ENCODE data around the gene REV3L. TPM values are rescaled to one million over a fixed set of nuclear protein-coding genes. Genes with fewer than 3 reads are reported as not detected.

The REV3L gene
- total and polyA plus RNA-seq, 9 of the 15 experiments (the other 6 are each of a cell fraction or from before 2014, with no cell fraction given), result 5.5 to 24.4 (median 14.4) TPM

- TF ChIP-seq ZNF584 (CRISPR knock-in tag; IDR thresholded peaks at IDR 0.05; ENCODE audit: low read depth), result no peak
- TF ChIP-seq CEBPB (tag; IDR thresholded peaks at IDR 0.05), result no peak
- no peak for TF ChIP-seq YY1 (IDR thresholded peaks at IDR 0.05; ENCODE audit: borderline replicate concordance in 1 of 3, control insufficient read depth in 1 of 3, extremely low read depth in 1 of 3, insufficient read depth in 3 of 3, insufficient read length in 1 of 3, insufficient replicate concordance in 2 of 3, low read depth in 1 of 3, low read length in 2 of 3)
- no peak for TF ChIP-seq CHD4 (IDR thresholded peaks at IDR 0.05; ENCODE audit: insufficient read depth, insufficient replicate concordance, low read depth, low read length, poor library complexity, severe bottlenecking)
- TF ChIP-seq DPF2 (IDR thresholded peaks at IDR 0.05), result no peak
Observed at GRCh38 chr6:111416529-111416928, 66.5 kb downstream of the REV3L start (continued).

GRCh38 chr6:111414373-111414772, 68.6 kb downstream of the REV3L start:
- CTCF ChIA-PET (ENCODE audit: low intra/inter-chr PET ratio), result no interaction called here
- POLR2A ChIA-PET, result no interaction called here
- H3K27me3 ChIP-seq (ENCODE audit: control insufficient read depth in 2 of 2, insufficient read depth in 2 of 2, low read length in 2 of 2), result no peaks in the 10 kb centered on the region
- in situ Hi-C loops (cut with MboI) (no loop called here), intact Hi-C loops (cut with micrococcal nuclease) (no loop called here)
- peaks cover 42% of the 10 kb centered on the region for H3K36me3 ChIP-seq (ENCODE audit: control insufficient read depth, insufficient read depth, low read length)
- no peak overlapping the region for H3K27ac ChIP-seq (ENCODE audit: extremely low read depth, low read depth, low read length)
- ATAC-seq (no peak), FAIRE-seq (no peak), DNase-seq (ENCODE audit: extremely low read depth in 1 of 4, low spot score in 3 of 4) (no peak)
- WGBS (ENCODE audit: insufficient coverage, low coverage, missing lambda C conversion rate), result 100% methylated on average over 1 of the region's 1 CpG
- no TSS peak for BruUV-seq (replicated peaks)
- no peaks in the 10 kb centered on the region for H3K9me3 ChIP-seq (replicated peaks; ENCODE audit: control insufficient read depth, insufficient read depth, low read depth, low read length)
- H4K20me1 ChIP-seq (replicated peaks; ENCODE audit: control insufficient read depth, insufficient read depth, low read length), result peaks cover 4% of the 10 kb centered on the region; the same call in 1 of the 2 replicates
- no peaks in the 10 kb centered on the region for H3K9me1 ChIP-seq (ENCODE audit: control insufficient read depth, insufficient read depth, low read length)
- H2AFZ ChIP-seq (ENCODE audit: low read depth, low read length), result no peak overlapping the region
- no peak overlapping the region for H3K4me2 ChIP-seq (ENCODE audit: insufficient read depth, low read length)
- no peak overlapping the region for H3K9ac ChIP-seq (ENCODE audit: insufficient read depth in 1 of 2, low read depth in 2 of 2, low read length in 2 of 2)
- no peak overlapping the region for H3K4me3 ChIP-seq
- peaks cover 0 to 13% of the 10 kb centered on the region in 2 experiments; a peak in 3 of 5 replicates for H3K4me1 ChIP-seq (replicated peaks in 1 of 2; ENCODE audit: control insufficient read depth in 2 of 2, insufficient read depth in 2 of 2, low read length in 2 of 2)
- peaks cover 21% of the 10 kb centered on the region for H3K79me2 ChIP-seq (ENCODE audit: control insufficient read depth, insufficient read depth, low read length)
- TF ChIP-seq SMC3 (conservative IDR thresholded peaks at IDR 0.05; ENCODE audit: insufficient read depth, low read depth, low read length), result no peak
- no peak for TF ChIP-seq DEAF1 (CRISPR knock-in tag; IDR thresholded peaks at IDR 0.05)
- no peak for TF ChIP-seq MTA3 (IDR thresholded peaks at IDR 0.05; ENCODE audit: borderline replicate concordance)
- TF ChIP-seq SUPT5H (IDR thresholded peaks at IDR 0.05), result no peak
- TF ChIP-seq KAT7 (CRISPR knock-in tag; IDR thresholded peaks at IDR 0.05; ENCODE audit: borderline replicate concordance), result no peak
- TF ChIP-seq DLX4 (CRISPR knock-in tag; IDR thresholded peaks at IDR 0.05), result no peak
- no peak for TF ChIP-seq RBM25 (IDR thresholded peaks at IDR 0.05; ENCODE audit: low read depth, low read length, severe bottlenecking)
- no peak for TF ChIP-seq NRF1 (conservative IDR thresholded peaks at IDR 0.05 in 1 of 2, IDR thresholded peaks at IDR 0.05 in 1 of 2)
- no peak for TF ChIP-seq ZHX1 (conservative IDR thresholded peaks at IDR 0.05; ENCODE audit: low read length)
- no peak for TF ChIP-seq PHF20 (IDR thresholded peaks at IDR 0.05; ENCODE audit: partially characterized antibody)
- no peak for TF ChIP-seq ZNF785 (CRISPR knock-in tag; IDR thresholded peaks at IDR 0.05)
- TF ChIP-seq NFE2L1 (tag; IDR thresholded peaks at IDR 0.05; ENCODE audit: borderline replicate concordance, low read depth), result no peak
- TF ChIP-seq ZNF584 (CRISPR knock-in tag; IDR thresholded peaks at IDR 0.05; ENCODE audit: low read depth), result no peak
